ENCODE data around the gene ZNF516.
"Not testable (repeated sequence)": the region's sequence is repeated elsewhere in the genome, so short reads cannot be mapped to it uniquely, and the experiment has no call there.

ZNF516 gene

GRCh38 chr18:76490670-76491472 lies 4.2 kb downstream of the ZNF516 start:
- DNase-seq = no peak

GRCh38 chr18:76490033-76490432 lies 5.0 kb downstream of the ZNF516 start:
- DNase-seq = no peak

- no peak for DNase-seq
Measured at GRCh38 chr18:76489081-76489480, 6.0 kb downstream of the ZNF516 start.

- DNase-seq = no peak
Measured at GRCh38 chr18:76488190-76488589, 6.9 kb downstream of the ZNF516 start.

- no peak for DNase-seq
Measured at GRCh38 chr18:76487782-76488181, 7.3 kb downstream of the ZNF516 start.

GRCh38 chr18:76487070-76487469 lies 8.0 kb downstream of the ZNF516 start:
- no peak for DNase-seq

- DNase-seq = no peak
Measured at GRCh38 chr18:76486574-76486973, 8.5 kb downstream of the ZNF516 start.

GRCh38 chr18:76486038-76486437 lies 9.0 kb downstream of the ZNF516 start:
- no peak for DNase-seq

GRCh38 chr18:76484749-76485387 lies 10.2 kb downstream of the ZNF516 start:
- DNase-seq = no peak

GRCh38 chr18:76483780-76484179 lies 11.3 kb downstream of the ZNF516 start:
- DNase-seq = no peak

- no peak for DNase-seq
Measured at GRCh38 chr18:76482971-76483691, 11.9 kb downstream of the ZNF516 start.

- no peak for DNase-seq
Measured at GRCh38 chr18:76482267-76482666, 12.8 kb downstream of the ZNF516 start.

- no peak for DNase-seq
Measured at GRCh38 chr18:76480913-76481312, 14.1 kb downstream of the ZNF516 start.

GRCh38 chr18:76479351-76480238 lies 15.4 kb downstream of the ZNF516 start:
- DNase-seq = no peak

GRCh38 chr18:76476665-76477561 lies 18.1 kb downstream of the ZNF516 start:
- DNase-seq = no peak

- no peak for DNase-seq
Measured at GRCh38 chr18:76475450-76476194, 19.4 kb downstream of the ZNF516 start.

- no peak for DNase-seq
Measured at GRCh38 chr18:76474824-76475223, 20.2 kb downstream of the ZNF516 start.

GRCh38 chr18:76473521-76473920 lies 21.5 kb downstream of the ZNF516 start:
- not testable (repeated sequence) for DNase-seq

GRCh38 chr18:76472829-76473228 lies 22.2 kb downstream of the ZNF516 start:
- no peak for DNase-seq

GRCh38 chr18:76471593-76471992 lies 23.4 kb downstream of the ZNF516 start:
- DNase-seq = no peak
